ENCODE data around the gene HOXA5. TPM values are rescaled to one million over a fixed set of nuclear protein-coding genes. Genes with fewer than 3 reads are reported as not detected.

The HOXA5 gene
- total RNA-seq, 1 donor from 2014 or later = 22.0 TPM

- Histone ChIP-seq H3K4me3 (peak overlapping the region; percentile 47 to 72), H3K36me3 (no peaks in the 10 kb centered on the region), H3K27ac (peak overlapping the region in 1 of 2 donors; percentile 51), H3K4me1 (no peaks in the 10 kb centered on the region), H3K9me3 (no peaks in the 10 kb centered on the region), H3K27me3 (peaks cover 11% of the 10 kb centered on the region)
- peak in 1 of 2 donors; percentile 93 for DNase-seq (ENCODE audit: low spot score in 2 of 2)
- TF ChIP-seq CTCF (IDR thresholded peaks at IDR 0.05) = peak; percentile 97 to 100 (median 99)
- intact Hi-C loops (cut with DNase I) = loop anchor here (1.0 to 10.0 kb wide), 3 partner anchors 474 to 1266 kb away; no protein-coding TSS in a partner anchor
Measured at GRCh38 chr7:27160546-27161213, 17.2 kb upstream of the HOXA5 start.

- no peaks in the 10 kb centered on the region for H3K9me3 ChIP-seq
- DNase-seq (ENCODE audit: low spot score in 2 of 2) = peak in 1 of 2 donors; percentile 63
- TF ChIP-seq CTCF (IDR thresholded peaks at IDR 0.05) = no peak
- no peaks in the 10 kb centered on the region for H3K36me3 ChIP-seq
- no peak overlapping the region for H3K27ac ChIP-seq
- H3K4me3 ChIP-seq = peak overlapping the region; percentile 47 to 72
- H3K4me1 ChIP-seq = peaks cover 3 to 4% of the 10 kb centered on the region in 2 donors
- intact Hi-C loops (cut with DNase I) = loop anchor here (2.0 to 10.0 kb wide), 2 partner anchors 473 to 1265 kb away; no protein-coding TSS in a partner anchor
- peaks cover 9% of the 10 kb centered on the region for H3K27me3 ChIP-seq
Measured at GRCh38 chr7:27160145-27160545, 16.7 kb upstream of the HOXA5 start.

- H3K27ac ChIP-seq = no peak overlapping the region
Measured at GRCh38 chr7:27159266-27160144, 16.0 kb upstream of the HOXA5 start.

GRCh38 chr7:27158436-27159265 lies 15.2 kb upstream of the HOXA5 start:
- intact Hi-C loops (cut with DNase I) = loop anchor here (5.0 kb wide), 1 partner anchor 1301 kb away; no protein-coding TSS in a partner anchor
- H3K27me3 ChIP-seq = no peaks in the 10 kb centered on the region
- no peaks in the 10 kb centered on the region for H3K36me3 ChIP-seq
- no peak for TF ChIP-seq CTCF (IDR thresholded peaks at IDR 0.05)
- H3K4me3 ChIP-seq = no peak overlapping the region
- H3K27ac ChIP-seq = no peak overlapping the region
- H3K9me3 ChIP-seq = no peaks in the 10 kb centered on the region
- peaks cover 3 to 5% of the 10 kb centered on the region in 2 donors for H3K4me1 ChIP-seq
- DNase-seq (ENCODE audit: low spot score in 2 of 2) = peak in 1 of 2 donors; percentile 58

More at GRCh38 chr7:27159266-27160144, 16.0 kb upstream of the HOXA5 start:
- Histone ChIP-seq H3K27me3 (peaks cover 2% of the 10 kb centered on the region), H3K4me3 (no peak overlapping the region), H3K4me1 (peaks cover 3 to 5% of the 10 kb centered on the region in 2 donors), H3K9me3 (no peaks in the 10 kb centered on the region), H3K36me3 (no peaks in the 10 kb centered on the region)
- TF ChIP-seq CTCF (IDR thresholded peaks at IDR 0.05) = no peak
- DNase-seq (ENCODE audit: low spot score in 2 of 2) = peak in 1 of 2 donors; percentile 62
- intact Hi-C loops (cut with DNase I) = loop anchor here (2.0 to 10.0 kb wide), 3 partner anchors 473 to 1302 kb away; no protein-coding TSS in a partner anchor

All from ascending aorta (tissue), 2 donors.